ENCODE measurements around the gene MSMO1.

DNA sequence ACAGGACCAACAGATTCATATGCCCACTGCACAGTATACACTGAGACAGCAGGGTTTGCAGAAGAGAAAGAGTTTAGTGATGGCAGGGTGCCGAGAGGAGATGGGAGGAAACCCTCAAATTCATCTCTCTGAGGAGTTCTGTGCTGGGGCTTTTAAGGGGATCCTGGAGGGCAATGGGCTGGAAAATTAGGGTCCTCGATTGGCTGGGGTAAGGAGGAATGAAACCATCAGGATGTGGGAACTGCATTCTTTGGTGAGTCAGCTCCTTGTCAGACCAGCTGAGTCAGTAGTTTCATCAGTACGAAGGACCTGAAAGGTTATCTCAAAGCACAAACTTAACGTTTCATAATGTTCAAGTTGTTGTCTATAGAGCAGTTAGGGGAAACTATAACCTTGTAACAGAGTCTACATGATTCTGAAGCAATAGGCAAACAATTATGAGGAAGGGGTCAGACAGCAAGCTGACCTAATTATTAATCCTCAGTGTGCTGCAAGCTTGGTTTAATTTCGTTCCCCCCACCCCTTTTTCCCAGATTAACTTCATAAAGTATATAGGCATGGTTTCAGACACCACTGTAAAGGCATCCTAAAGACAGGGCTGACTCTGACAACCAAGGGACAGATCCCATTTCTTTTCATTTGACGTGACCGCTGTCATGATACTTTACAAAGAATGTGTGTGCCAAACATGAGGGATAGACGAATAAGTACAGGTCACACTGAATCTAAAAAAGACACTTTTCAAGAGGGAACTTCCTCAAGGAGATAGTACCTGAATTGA lies 1.5 kb upstream of the MSMO1 start:
- TF ChIP-seq, protein P1, sequence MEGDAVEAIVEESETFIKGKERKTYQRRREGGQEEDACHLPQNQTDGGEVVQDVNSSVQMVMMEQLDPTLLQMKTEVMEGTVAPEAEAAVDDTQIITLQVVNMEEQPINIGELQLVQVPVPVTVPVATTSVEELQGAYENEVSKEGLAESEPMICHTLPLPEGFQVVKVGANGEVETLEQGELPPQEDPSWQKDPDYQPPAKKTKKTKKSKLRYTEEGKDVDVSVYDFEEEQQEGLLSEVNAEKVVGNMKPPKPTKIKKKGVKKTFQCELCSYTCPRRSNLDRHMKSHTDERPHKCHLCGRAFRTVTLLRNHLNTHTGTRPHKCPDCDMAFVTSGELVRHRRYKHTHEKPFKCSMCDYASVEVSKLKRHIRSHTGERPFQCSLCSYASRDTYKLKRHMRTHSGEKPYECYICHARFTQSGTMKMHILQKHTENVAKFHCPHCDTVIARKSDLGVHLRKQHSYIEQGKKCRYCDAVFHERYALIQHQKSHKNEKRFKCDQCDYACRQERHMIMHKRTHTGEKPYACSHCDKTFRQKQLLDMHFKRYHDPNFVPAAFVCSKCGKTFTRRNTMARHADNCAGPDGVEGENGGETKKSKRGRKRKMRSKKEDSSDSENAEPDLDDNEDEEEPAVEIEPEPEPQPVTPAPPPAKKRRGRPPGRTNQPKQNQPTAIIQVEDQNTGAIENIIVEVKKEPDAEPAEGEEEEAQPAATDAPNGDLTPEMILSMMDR (IDR thresholded peaks at IDR 0.05; ENCODE audit: poor library complexity, severe bottlenecking), result no peak
- TF ChIP-seq TAF1 (IDR thresholded peaks at IDR 0.05; ENCODE audit: low read depth), result no peak

Data from neural cell (in vitro differentiated cells).